COLO668 (cell line): ENCODE results near the gene RAG1.

Experiments
- DNase-seq: peaks from one replicate; lab custom pipeline; 2025; ENCODE audit not compliant: unreplicated experiment; lab: John Stamatoyannopoulos, UW

RAG1 gene

DNA sequence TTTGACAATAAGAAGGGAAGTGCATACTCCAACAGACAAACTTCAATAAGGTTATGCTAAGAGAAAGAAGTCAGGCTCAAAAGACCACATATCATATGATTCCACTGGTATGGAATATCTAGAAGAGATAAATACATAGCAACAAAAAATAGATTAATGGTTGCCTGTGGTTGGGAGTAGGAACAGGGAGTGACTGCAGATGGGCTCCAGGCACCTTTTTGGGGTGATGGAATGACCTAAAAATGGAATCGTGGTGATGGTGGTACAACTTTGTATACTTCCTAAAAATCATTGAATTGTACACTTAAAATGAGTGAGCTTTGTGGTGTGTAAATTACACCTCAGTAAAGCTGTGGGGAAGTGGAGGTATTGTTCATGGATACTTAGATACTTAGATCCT is 59.2 kb downstream of the RAG1 start:
- no peak for DNase-seq

DNA sequence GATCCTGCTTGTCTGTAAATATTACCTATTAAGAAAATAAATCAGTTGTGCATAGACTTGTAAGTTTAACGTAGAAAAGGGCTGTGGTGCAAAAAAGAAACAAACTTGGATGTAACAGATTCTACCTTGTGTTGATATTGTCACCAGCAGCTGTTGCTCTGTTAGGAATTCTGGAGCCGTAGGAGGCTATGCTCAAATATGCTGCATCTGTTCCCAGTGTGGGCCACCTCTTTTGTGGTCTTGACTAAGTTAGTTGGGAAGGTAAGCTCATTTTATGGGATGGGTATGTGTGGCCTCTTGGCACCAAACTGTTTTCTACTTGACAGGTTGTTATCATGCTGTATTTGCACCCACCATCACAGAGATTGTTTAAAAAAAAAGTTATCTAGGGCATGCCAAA is 59.7 kb downstream of the RAG1 start:
- DNase-seq, result no peak

- no peak for DNase-seq
These were observed 60.3 kb downstream of the RAG1 start for GRCh38 chr11:36628141-36628540.

GRCh38 chr11:36628765-36629244 is 61.0 kb downstream of the RAG1 start:
- no peak for DNase-seq
